Left cardiac atrium (tissue), 4 donors: Measurements from ENCODE around the gene LONRF2. TPM values are rescaled to one million over a fixed set of nuclear protein-coding genes. Genes with fewer than 3 reads are reported as not detected.

Source experiments
- ATAC-seq, 2 donors: fragments of 200-7000 bp; cut with Tn5 transposase; one replicate each; pipeline ENCODE4 v1.9.1; 2020; ENCODE audit warnings: mild to moderate bottlenecking in 2 of 2, moderate library complexity in 2 of 2
- DNase-seq: peaks from one replicate; pipeline ENCODE4 v3.0.0-alpha.2; 2020
- intact Hi-C, 2 donors: fragments of 100-400 bp; cut with DNase I; formaldehyde crosslinking; loops; one replicate each; pipeline versions ENCODE4 v1.14.1 to v1.15.1; 2022 to 2023
- total RNA-seq, 2 donors: library from RNA; stranded (reverse); fragmentation: NEBNext Ultra II Directional; extraction: Animal tissue kit (Norgen Biotek cat#: 25700); gene quantifications; one replicate each; pipeline ENCODE4 v1.2.1, GENCODE V29; 2021
- donor health status: DM: no; HTN: yes; CAD: no.
- donor health status: DM: no; HTN: yes; CAD: no; lungs with severe emphysema.
- donor health status: DM: yes; HTN: yes; CAD: no.
- donor health status: Dilated cardiomyopathy.

The LONRF2 gene
- total RNA-seq, 2 donors from 2014 or later = 12.8 to 13.5 TPM

DNA sequence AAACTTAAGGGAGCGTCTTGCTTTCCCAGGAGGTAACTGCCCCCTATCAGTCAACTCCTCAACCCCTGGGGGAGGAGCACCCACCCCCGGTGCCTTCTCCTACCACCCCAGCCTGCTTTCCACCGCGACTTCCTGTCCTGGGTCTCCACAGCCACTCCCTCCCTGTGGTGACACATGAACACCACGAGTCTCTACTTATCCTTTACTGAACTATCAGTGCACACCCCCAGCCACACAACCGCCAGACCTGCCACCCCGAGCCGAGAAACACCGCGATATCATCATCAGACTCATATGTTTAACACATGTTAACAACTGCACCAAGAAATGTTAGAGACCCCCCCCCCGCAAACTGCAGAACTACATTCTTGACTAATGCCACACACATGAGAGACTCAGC lies 43.3 kb downstream of the LONRF2 start:
- intact Hi-C loops = no loop called here
- no peak for ATAC-seq

DNA sequence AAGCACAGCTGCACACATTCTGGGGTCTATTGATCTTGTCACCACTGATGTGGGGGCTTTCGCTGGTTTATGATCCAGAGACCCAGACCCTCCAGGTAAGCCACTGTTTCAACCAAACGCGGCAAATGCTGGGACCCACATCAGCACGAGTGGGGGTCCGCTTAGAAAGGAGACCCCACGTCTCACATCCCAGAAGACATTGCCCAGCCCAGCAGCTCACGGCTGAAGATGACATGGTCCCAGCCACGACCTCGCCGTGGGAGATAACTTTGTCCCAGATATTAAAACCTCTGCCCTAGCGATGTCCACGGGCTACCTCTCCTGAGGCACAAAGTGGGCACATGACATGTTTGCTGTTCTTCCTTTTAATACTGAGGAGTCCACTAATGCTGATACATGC lies 43.8 kb downstream of the LONRF2 start:
- intact Hi-C loops = no loop called here

More for the DNA sequence above, 43.3 kb downstream of the LONRF2 start:
- no peak for DNase-seq

GRCh38 chr2:100277540-100278207 lies 44.6 kb downstream of the LONRF2 start:
- ATAC-seq = no peak
- intact Hi-C loops = no loop called here
- no peak for DNase-seq

More for the DNA sequence above, 43.8 kb downstream of the LONRF2 start:
- DNase-seq (no peak), ATAC-seq (no peak)

GRCh38 chr2:100276716-100277115 lies 45.6 kb downstream of the LONRF2 start:
- intact Hi-C loops = no loop called here
- no peak for DNase-seq

DNA sequence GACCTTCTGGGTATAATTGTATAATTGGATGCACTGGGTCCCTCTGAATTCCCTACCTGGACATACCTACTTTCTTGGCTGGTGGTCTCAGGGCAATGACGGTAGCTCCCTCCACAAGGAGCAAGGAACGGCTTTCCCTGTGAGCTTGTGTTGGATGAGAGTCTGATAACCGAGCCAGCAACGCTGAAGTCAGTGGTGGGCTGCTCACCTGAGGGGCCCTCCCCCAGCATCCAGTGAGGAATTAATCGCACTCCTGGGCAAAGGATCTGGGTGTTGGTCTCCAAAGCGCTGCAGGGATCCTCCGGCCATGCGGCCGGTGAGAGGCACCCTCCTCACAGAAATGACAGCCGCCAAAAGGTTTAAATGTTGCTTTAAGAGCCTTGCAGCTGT lies 47.1 kb downstream of the LONRF2 start:
- DNase-seq (no peak), ATAC-seq (no peak)
- intact Hi-C loops = no loop called here

More at GRCh38 chr2:100276716-100277115, 45.6 kb downstream of the LONRF2 start:
- no peak for ATAC-seq

- DNase-seq (no peak), ATAC-seq (no peak)
- intact Hi-C loops = no loop called here
Measured at GRCh38 chr2:100274566-100275199, 47.6 kb downstream of the LONRF2 start.

- DNase-seq (no peak), ATAC-seq (no peak)
- intact Hi-C loops = no loop called here
Measured at GRCh38 chr2:100274076-100274475, 48.2 kb downstream of the LONRF2 start.

DNA sequence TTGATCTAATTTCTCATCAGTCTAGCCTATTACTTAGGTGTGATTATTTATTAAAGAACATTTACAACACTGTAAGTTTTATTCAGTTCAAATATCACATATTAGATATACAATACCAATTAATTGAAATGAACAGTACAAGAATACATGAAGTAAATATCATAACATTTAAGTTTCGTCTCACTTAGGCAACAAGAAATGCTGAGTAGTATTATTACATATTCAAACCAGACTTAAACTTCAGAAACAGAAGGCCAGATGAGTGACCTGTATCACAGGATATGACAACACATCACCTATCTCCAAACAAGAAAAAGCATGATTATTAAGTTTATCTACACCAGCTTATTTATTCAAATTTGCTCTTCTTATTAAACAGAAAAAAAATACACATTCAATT lies 48.9 kb downstream of the LONRF2 start:
- ATAC-seq (no peak), DNase-seq (no peak)
- intact Hi-C loops = no loop called here

DNA sequence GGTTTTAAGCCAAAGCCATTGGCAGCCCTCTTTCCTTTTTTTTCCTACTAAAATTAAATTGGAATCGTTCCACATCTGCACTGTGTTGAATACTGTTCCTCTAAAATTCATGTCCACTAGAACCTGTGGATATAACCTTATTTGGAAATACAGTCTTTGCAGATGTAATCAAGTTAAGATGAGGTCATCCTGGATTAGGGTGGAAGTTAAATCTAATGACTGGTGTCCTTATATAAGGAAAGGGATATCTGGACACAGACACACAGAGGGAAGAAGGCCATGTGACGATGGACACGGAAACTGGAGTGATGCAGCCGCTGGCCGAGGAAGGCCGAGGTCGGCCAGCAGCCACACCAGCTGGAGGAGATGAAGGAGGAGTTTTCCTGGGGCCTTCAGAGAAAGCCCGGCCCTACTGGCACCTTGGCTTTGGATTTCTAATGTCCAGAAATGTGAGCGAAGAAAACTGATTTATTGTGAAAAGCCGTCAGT lies 49.4 kb downstream of the LONRF2 start:
- peak; percentile 57 for DNase-seq
- peak; percentile 76 to 83 for ATAC-seq
- intact Hi-C loops = no loop called here

DNA sequence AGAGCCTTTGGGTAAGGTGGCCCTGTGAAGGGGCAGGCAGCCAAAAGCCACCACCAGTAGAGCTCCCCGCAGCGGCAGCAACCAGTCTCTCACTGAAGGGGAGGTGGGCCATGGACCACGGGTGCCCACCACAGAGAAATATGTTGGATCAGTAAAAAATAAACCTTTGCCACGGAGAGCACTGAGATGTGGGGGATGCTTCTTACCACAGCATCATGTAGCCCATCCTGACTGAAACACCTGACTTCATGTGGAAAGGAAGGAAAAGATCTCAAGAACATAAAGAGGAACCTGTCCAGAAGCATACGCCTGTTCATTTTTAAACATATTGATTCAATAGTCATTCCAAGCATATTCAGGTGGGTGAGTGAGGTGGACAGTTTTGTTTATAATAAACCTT lies 51.1 kb downstream of the LONRF2 start:
- DNase-seq = no peak
- intact Hi-C loops = no loop called here
- ATAC-seq = no peak

GRCh38 chr2:100270381-100271146 lies 51.7 kb downstream of the LONRF2 start:
- ATAC-seq (no peak), DNase-seq (no peak)
- intact Hi-C loops = no loop called here

DNA sequence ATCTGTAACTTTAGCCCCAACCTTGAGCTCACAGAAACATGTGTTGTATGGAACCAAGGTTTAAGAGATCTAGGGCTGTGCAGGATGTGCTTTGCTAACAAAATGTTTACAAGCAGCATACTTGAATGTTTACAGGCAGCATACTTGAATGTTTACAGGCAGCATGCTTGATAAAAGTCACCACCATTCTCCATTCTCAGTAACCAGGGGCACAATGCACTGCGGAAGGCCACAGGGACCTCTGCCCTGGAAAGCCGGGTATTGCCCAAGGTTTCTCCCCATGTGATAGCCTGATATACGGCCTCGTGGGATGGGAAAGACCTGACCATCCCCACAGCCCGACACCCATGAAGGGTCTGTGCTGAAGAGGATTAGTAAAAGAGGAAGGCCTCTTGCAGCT lies 52.4 kb downstream of the LONRF2 start:
- ATAC-seq = no peak
- DNase-seq = no peak

DNA sequence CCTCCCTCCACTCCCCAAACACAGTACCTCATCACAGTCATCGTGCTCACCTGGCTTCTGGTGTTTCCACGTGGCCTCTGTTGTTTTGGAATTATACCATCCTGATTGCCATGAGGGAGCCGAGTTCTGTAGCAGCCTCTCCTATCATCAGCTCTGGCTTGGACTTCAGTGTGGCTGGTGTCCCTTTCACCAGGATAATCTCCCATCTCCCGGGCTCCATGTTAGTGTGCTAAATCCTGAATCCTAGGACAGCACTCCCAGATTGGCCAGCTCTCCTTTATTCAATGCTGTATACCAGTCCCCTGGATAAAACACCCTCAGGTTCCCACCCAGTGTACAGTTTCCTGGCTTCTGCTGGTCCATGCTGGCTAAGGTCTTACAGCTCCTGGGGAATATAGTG lies 53.3 kb downstream of the LONRF2 start:
- DNase-seq (no peak), ATAC-seq (no peak)
- intact Hi-C loops = no loop called here

More for the DNA sequence above, 52.4 kb downstream of the LONRF2 start:
- intact Hi-C loops = no loop called here

GRCh38 chr2:100267751-100268150 lies 54.5 kb downstream of the LONRF2 start:
- intact Hi-C loops = no loop called here
- ATAC-seq = no peak
- DNase-seq = no peak

DNA sequence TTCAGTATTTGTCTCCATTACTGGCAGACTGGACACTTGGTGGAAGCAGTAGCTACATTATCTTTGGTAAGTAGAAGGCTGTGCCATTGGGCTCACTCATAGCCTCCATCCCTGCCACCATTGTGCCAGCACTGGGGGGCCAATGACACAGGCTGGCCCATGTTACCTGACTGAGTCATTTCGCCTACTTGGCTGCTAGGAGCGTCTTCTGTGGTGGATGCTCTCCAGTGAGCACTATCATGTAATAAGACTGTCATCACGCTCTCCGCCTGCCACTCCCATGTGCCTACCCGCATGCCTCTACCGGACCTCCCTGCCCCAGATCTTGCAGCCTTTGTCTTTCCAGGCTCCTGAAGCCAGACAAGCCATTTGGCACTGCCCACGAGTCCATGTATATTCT lies 56.2 kb downstream of the LONRF2 start:
- intact Hi-C loops = no loop called here
- no peak for DNase-seq
- no peak for ATAC-seq

DNA sequence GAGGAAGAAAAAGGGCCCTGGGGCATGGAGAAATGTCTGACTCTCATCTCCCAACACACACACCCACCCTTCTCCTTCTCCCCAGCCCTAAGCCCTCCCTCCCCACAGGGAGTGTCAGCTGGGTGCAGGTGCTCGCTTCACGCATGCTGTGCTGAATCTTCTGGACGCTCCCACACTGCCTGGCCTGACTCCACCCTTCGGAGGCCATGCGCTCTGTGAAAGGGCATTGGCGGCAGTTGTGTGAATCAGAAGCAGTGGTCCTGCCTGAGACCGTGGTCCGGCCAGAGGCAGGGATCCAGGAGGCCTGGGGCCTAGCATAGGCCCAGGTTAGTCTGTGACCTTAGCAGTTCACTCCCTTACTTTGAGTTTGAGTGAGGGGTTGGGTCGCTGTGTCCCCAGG lies 57.1 kb downstream of the LONRF2 start:
- DNase-seq = no peak
- intact Hi-C loops = no loop called here
- ATAC-seq = no peak

GRCh38 chr2:100264651-100265050 lies 57.6 kb downstream of the LONRF2 start:
- ATAC-seq (no peak), DNase-seq (no peak)
- intact Hi-C loops = loop anchor here (5.0 kb wide), 2 partner anchors 118 to 707 kb away; no protein-coding TSS in a partner anchor

GRCh38 chr2:100264121-100264520 lies 58.2 kb downstream of the LONRF2 start:
- DNase-seq (no peak), ATAC-seq (no peak)
- intact Hi-C loops = loop anchor here (5.0 kb wide), 2 partner anchors 118 to 707 kb away; no protein-coding TSS in a partner anchor

- DNase-seq (peak; percentile 71), ATAC-seq (peak; percentile 49 to 69)
- intact Hi-C loops = loop anchor here (2.0 to 5.0 kb wide), 3 partner anchors 118 to 705 kb away; no protein-coding TSS in a partner anchor
Measured at GRCh38 chr2:100262555-100263320, 59.6 kb downstream of the LONRF2 start.
